ENCODE results near the gene NKD2. TPM values are rescaled to one million over a fixed set of nuclear protein-coding genes. Genes with fewer than 3 reads are reported as not detected.

NKD2 gene
- total RNA-seq, 1 experiment from 2014 or later: 0.57 TPM

DNA sequence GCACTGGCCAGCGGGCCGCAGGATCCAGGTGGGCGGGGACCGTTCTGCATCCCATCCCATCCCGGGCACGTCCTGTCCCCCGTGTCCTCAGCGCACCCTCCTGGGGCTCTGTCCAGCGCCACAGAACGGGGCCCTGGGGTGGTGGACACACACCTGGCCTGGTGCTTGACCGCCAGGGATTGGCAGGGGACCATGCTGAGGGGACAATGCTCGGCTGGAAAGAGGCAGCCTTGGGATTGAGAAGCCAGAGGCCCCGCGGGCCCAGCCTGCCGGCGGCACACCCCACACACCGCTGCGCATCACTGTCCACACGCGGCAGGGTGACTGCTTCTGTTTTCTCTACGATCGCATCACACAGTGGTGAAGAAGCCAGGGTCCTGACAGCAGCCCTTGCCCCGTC is 70.2 kb downstream of the NKD2 start:
- no TSS peak for BruUV-seq (replicated peaks)
- Histone ChIP-seq H4K20me1 (ENCODE audit: insufficient read depth) (peaks cover 13% of the 10 kb centered on the region), H3K4me2 (no peak overlapping the region), H3K79me2 (ENCODE audit: low read depth) (no peaks in the 10 kb centered on the region), H3K27me3 (ENCODE audit: insufficient read depth, low read depth) (no peaks in the 10 kb centered on the region), H3K4me3 (no peak overlapping the region), H3K4me1 (replicated peaks; ENCODE audit: insufficient read depth) (no peaks in the 10 kb centered on the region), H3K9me2 (ENCODE audit: insufficient read depth) (no peaks in the 10 kb centered on the region), H3K9me3 (ENCODE audit: insufficient read depth, low read depth) (no peaks in the 10 kb centered on the region), H3K27ac (no peak overlapping the region), H3F3A (ENCODE audit: insufficient read depth, low read depth) (peaks cover 6% of the 10 kb centered on the region; the same call in 1 of the 2 replicates), H3K36me3 (ENCODE audit: low read depth) (peaks cover 9% of the 10 kb centered on the region; the same call in 1 of the 2 replicates), H2AFZ (no peak overlapping the region)
- TF ChIP-seq EZH2 (IDR thresholded peaks at IDR 0.05; ENCODE audit: low read depth): no peak
- TF ChIP-seq, protein P1, sequence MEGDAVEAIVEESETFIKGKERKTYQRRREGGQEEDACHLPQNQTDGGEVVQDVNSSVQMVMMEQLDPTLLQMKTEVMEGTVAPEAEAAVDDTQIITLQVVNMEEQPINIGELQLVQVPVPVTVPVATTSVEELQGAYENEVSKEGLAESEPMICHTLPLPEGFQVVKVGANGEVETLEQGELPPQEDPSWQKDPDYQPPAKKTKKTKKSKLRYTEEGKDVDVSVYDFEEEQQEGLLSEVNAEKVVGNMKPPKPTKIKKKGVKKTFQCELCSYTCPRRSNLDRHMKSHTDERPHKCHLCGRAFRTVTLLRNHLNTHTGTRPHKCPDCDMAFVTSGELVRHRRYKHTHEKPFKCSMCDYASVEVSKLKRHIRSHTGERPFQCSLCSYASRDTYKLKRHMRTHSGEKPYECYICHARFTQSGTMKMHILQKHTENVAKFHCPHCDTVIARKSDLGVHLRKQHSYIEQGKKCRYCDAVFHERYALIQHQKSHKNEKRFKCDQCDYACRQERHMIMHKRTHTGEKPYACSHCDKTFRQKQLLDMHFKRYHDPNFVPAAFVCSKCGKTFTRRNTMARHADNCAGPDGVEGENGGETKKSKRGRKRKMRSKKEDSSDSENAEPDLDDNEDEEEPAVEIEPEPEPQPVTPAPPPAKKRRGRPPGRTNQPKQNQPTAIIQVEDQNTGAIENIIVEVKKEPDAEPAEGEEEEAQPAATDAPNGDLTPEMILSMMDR (conservative IDR thresholded peaks at IDR 0.05): no peak
- intact Hi-C loops (cut with micrococcal nuclease; ENCODE audit: unreplicated experiment): no loop called here
- CTCF ChIA-PET: no interaction called here
- DNase-seq: no peak
- POLR2A ChIA-PET (ENCODE audit: unreplicated experiment): no interaction called here

DNA sequence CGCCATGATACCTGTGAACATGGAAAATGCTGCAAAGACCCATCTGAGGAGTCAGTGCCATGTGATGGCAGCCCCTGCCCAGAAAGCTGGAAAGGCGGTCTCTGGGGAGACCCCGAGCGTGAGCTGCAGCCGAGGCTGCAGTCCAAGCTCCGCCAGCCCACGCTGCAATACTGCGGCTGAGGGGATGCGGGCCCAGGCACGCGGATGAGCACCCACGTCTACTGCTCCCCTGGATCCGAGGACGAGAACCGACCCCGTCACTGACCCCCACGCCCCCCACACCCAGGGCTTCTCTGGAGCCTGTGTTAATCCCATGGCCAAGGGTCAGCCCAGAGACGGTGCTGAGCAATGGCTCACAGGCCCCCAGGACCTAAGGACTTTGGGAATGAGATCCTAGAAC is 70.9 kb downstream of the NKD2 start:
- Histone ChIP-seq H3K9me2 (ENCODE audit: insufficient read depth) (no peaks in the 10 kb centered on the region), H3F3A (ENCODE audit: insufficient read depth, low read depth) (peaks cover 6% of the 10 kb centered on the region; the same call in 1 of the 2 replicates), H3K36me3 (ENCODE audit: low read depth) (peaks cover 9% of the 10 kb centered on the region; the same call in 1 of the 2 replicates), H3K27me3 (ENCODE audit: insufficient read depth, low read depth) (no peaks in the 10 kb centered on the region), H3K27ac (no peak overlapping the region), H3K4me3 (no peak overlapping the region), H3K4me1 (replicated peaks; ENCODE audit: insufficient read depth) (no peaks in the 10 kb centered on the region), H3K4me2 (no peak overlapping the region), H3K9me3 (ENCODE audit: insufficient read depth, low read depth) (no peaks in the 10 kb centered on the region), H4K20me1 (ENCODE audit: insufficient read depth) (peaks cover 18% of the 10 kb centered on the region), H2AFZ (no peak overlapping the region), H3K79me2 (ENCODE audit: low read depth) (no peaks in the 10 kb centered on the region)
- DNase-seq: no peak
- intact Hi-C loops (cut with micrococcal nuclease; ENCODE audit: unreplicated experiment): no loop called here
- TF ChIP-seq, protein P1 (conservative IDR thresholded peaks at IDR 0.05): no peak
- no peak for TF ChIP-seq EZH2 (IDR thresholded peaks at IDR 0.05; ENCODE audit: low read depth)
- POLR2A ChIA-PET (ENCODE audit: unreplicated experiment): no interaction called here
- no TSS peak for BruUV-seq (replicated peaks)
- CTCF ChIA-PET: no interaction called here

DNA sequence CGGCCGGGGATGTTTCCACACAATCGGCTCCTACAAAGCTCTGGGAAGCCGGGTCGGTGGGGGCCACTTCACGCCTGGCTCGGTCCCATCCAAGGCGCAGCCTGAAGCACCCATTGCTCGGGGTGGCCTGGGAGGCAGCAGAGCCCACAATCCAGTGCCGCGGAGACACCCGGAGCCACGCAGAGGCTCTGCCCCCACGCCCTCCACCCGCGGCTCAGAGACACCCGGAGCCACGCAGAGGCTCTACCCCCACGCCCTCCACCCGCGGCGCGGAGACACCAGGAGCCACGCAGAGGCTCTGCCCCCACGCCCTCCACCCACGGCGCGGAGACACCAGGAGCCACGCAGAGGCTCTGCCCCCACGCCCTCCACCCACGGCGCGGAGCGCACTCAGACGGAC is 71.4 kb downstream of the NKD2 start:
- no peaks in the 10 kb centered on the region for H3K79me2 ChIP-seq (ENCODE audit: low read depth)
- intact Hi-C loops (cut with micrococcal nuclease; ENCODE audit: unreplicated experiment): no loop called here
- TF ChIP-seq EZH2 (IDR thresholded peaks at IDR 0.05; ENCODE audit: low read depth): no peak
- TF ChIP-seq, protein P1 (conservative IDR thresholded peaks at IDR 0.05): no peak

More for the DNA sequence above, 71.4 kb downstream of the NKD2 start:
- ChIA-PET CTCF (no interaction called here), POLR2A (ENCODE audit: unreplicated experiment) (no interaction called here)
- Histone ChIP-seq H3K36me3 (ENCODE audit: low read depth) (peaks cover 9% of the 10 kb centered on the region; the same call in 1 of the 2 replicates), H3K9me3 (ENCODE audit: insufficient read depth, low read depth) (no peaks in the 10 kb centered on the region), H3K27ac (no peak overlapping the region), H2AFZ (no peak overlapping the region), H3F3A (ENCODE audit: insufficient read depth, low read depth) (peaks cover 6% of the 10 kb centered on the region; the same call in 1 of the 2 replicates), H3K9me2 (ENCODE audit: insufficient read depth) (no peaks in the 10 kb centered on the region), H3K4me2 (no peak overlapping the region), H3K4me3 (no peak overlapping the region), H3K27me3 (ENCODE audit: insufficient read depth, low read depth) (no peaks in the 10 kb centered on the region), H3K4me1 (replicated peaks; ENCODE audit: insufficient read depth) (no peaks in the 10 kb centered on the region), H4K20me1 (ENCODE audit: insufficient read depth) (peaks cover 21% of the 10 kb centered on the region)
- BruUV-seq (replicated peaks): no TSS peak
- DNase-seq: no peak
